ENCODE data around the gene BCOR. TPM values are rescaled to one million over a fixed set of nuclear protein-coding genes. Genes with fewer than 3 reads are reported as not detected.
A peak's percentile ranks its signal among the peaks of the same experiment; 100 is the strongest.

BCOR gene
- total and polyA plus RNA-seq, 2 of the 13 experiments (the other 11 are each of a cell fraction or from before 2014, with no cell fraction given): 14.3 to 15.2 TPM

DNA sequence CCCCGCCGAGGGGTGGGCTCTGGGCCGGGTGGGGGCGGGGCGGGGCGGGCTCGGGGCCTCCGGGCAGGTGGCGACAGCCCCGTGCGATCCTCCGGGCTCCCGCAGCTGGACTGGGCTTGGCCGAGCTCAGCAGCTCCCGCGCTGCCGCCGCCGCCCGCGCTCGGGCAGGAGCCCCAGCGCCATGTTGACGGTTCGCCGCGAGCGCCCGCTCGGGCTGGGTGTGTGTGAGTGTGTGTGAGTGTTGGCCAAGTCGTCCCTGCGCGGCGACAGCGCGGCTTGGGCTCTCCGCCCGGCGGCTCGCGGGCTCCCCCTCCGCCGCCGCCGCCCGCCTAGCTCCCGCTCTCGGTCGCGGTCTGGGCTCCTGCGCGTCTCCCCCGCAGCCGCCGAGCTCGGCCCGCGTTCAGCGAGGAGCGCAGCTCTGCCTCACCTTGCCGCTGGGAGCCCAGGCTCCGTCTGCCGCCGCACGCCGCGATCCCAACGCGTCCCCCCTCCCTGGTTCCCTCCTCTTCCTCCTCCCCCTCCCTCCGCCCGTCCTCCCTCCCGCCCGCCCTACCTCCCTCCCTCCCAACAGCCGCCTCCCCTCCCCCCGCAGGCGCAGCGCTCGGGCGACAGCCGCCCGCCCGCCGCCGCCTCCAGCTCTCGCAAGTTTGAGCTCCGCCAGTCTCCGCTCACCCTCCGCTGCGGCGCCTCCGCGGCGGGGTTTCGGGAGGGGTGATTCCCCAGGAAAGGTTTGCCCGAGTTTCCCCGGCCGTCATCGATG is at the start of gene BCOR (continued):
- TF ChIP-seq UBTF (CRISPR knock-in tag; IDR thresholded peaks at IDR 0.05) (peak; percentile 74; the same call in 1 of the 2 replicates), BCL6 (CRISPR knock-in tag; IDR thresholded peaks at IDR 0.05) (peak; percentile 21; the same call in 1 of the 2 replicates), SIX4 (CRISPR knock-in tag; IDR thresholded peaks at IDR 0.05) (no peak), CBX1 (IDR thresholded peaks at IDR 0.05; ENCODE audit: low read depth) (peak; percentile 37), PATZ1 (CRISPR knock-in tag; IDR thresholded peaks at IDR 0.05) (0 out of 2 replicates have a peak, but pooled peaks have one; percentile 32), ZNF674 (CRISPR knock-in tag; IDR thresholded peaks at IDR 0.05; ENCODE audit: low read depth) (0 out of 2 replicates have a peak, but pooled peaks have one; percentile 53), SKI (IDR thresholded peaks at IDR 0.05; ENCODE audit: partially characterized antibody) (peak; percentile 49), ZNF746 (CRISPR knock-in tag; IDR thresholded peaks at IDR 0.05) (peak; percentile 99), ZNF207 (IDR thresholded peaks at IDR 0.05; ENCODE audit: borderline replicate concordance) (no peak), ZNF563 (CRISPR knock-in tag; IDR thresholded peaks at IDR 0.05) (peak; percentile 47; the same call in 1 of the 2 replicates), ZNF468 (CRISPR knock-in tag; IDR thresholded peaks at IDR 0.05) (no peak), ZNF263 (CRISPR knock-in tag; IDR thresholded peaks at IDR 0.05) (peak; percentile 88), GABPA (IDR thresholded peaks at IDR 0.05; ENCODE audit: low read depth, low read length) (no peak), GABPA (CRISPR knock-in tag; IDR thresholded peaks at IDR 0.05; ENCODE audit: low read depth) (no peak), ZNF773 (CRISPR knock-in tag; IDR thresholded peaks at IDR 0.05; ENCODE audit: borderline replicate concordance) (0 out of 2 replicates have a peak, but pooled peaks have one; percentile 60), POLR2AphosphoS5 (IDR thresholded peaks at IDR 0.05; ENCODE audit: low read depth, low read length) (peak; percentile 68), YY1 (IDR thresholded peaks at IDR 0.05; ENCODE audit: insufficient read depth, insufficient replicate concordance, low read depth, low read length) (peak; percentile 64), GATA4 (IDR thresholded peaks at IDR 0.05; ENCODE audit: borderline replicate concordance, low read depth) (0 out of 2 replicates have a peak, but pooled peaks have one; percentile 18), ZNF10 (CRISPR knock-in tag; IDR thresholded peaks at IDR 0.05; ENCODE audit: borderline replicate concordance, low read depth) (no peak)
- TF ChIP-seq, protein P1, sequence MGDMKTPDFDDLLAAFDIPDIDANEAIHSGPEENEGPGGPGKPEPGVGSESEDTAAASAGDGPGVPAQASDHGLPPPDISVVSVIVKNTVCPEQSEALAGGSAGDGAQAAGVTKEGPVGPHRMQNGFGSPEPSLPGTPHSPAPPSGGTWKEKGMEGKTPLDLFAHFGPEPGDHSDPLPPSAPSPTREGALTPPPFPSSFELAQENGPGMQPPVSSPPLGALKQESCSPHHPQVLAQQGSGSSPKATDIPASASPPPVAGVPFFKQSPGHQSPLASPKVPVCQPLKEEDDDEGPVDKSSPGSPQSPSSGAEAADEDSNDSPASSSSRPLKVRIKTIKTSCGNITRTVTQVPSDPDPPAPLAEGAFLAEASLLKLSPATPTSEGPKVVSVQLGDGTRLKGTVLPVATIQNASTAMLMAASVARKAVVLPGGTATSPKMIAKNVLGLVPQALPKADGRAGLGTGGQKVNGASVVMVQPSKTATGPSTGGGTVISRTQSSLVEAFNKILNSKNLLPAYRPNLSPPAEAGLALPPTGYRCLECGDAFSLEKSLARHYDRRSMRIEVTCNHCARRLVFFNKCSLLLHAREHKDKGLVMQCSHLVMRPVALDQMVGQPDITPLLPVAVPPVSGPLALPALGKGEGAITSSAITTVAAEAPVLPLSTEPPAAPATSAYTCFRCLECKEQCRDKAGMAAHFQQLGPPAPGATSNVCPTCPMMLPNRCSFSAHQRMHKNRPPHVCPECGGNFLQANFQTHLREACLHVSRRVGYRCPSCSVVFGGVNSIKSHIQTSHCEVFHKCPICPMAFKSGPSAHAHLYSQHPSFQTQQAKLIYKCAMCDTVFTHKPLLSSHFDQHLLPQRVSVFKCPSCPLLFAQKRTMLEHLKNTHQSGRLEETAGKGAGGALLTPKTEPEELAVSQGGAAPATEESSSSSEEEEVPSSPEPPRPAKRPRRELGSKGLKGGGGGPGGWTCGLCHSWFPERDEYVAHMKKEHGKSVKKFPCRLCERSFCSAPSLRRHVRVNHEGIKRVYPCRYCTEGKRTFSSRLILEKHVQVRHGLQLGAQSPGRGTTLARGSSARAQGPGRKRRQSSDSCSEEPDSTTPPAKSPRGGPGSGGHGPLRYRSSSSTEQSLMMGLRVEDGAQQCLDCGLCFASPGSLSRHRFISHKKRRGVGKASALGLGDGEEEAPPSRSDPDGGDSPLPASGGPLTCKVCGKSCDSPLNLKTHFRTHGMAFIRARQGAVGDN (CRISPR knock-in tag; IDR thresholded peaks at IDR 0.05): peak; percentile 1; the same call in 1 of the 2 replicates
